A549 (cell line): ENCODE measurements around the gene IMP4. TPM values are rescaled to one million over a fixed set of nuclear protein-coding genes. Genes with fewer than 3 reads are reported as not detected.

Source experiments
- ATAC-seq, 2 experiments: fragments of 200-7000 bp in 1 of 2; fragments of >200 bp in 1 of 2; cut with Nextera tagmentation in 1 of 2; cut with Tn5 transposase in 1 of 2; 3 replicates each; pipeline versions ENCODE4 v1.8.0 to v1.9.1; 2018 to 2020; ENCODE audit warnings: mild to moderate bottlenecking in 1 of 2, moderate library complexity in 1 of 2
- CTCF ChIA-PET: fragments of 300-600 bp; sonication (Branson Sonifier 250); formaldehyde crosslinking; extraction: SDS; loops from one replicate; lab custom pipeline; 2021; ENCODE audit warnings: antibody characterized with exemption, inconsistent platforms; lab: Yijun Ruan, JAX
- POLR2A ChIA-PET: fragments of 350-600 bp; formaldehyde crosslinking; extraction: SDS; loops from one replicate; lab custom pipeline; 2021; ENCODE audit warnings: antibody characterized with exemption, inconsistent platforms; lab: Yijun Ruan, JAX
- DNase-seq, 2 experiments: peaks; one replicate each; pipeline versions ENCODE4 v3.0.0 to v3.0.0-alpha.2; 2011 to 2016; ENCODE audit warnings: low read depth in 1 of 2, low spot score in 1 of 2
- FAIRE-seq: peaks from 2 replicates; lab custom pipeline; 2011; peaks lifted over from hg19 to GRCh38; lab: Jason Lieb, UNC
- H3K27ac ChIP-seq, 2 experiments: fragments of >200 bp; sonication (Bioruptor Twin); formaldehyde crosslinking; 3 replicates each; pipeline ENCODE4 v1.5.1; 2016 to 2017
- H3K4me1 ChIP-seq: fragments of >200 bp; sonication (Bioruptor Twin); formaldehyde crosslinking; 3 replicates; pipeline ENCODE4 v1.6.1; 2016
- H3K4me2 ChIP-seq: fragments of >200 bp; sonication (Bioruptor Twin); formaldehyde crosslinking; 3 replicates; pipeline ENCODE4 v1.6.1; 2016
- H3K4me3 ChIP-seq: fragments of >200 bp; sonication (Bioruptor Twin); formaldehyde crosslinking; 3 replicates; pipeline ENCODE4 v1.5.1; 2016
- H3K9me3 ChIP-seq: fragments of >200 bp; sonication (Bioruptor Twin); formaldehyde crosslinking; 3 replicates; pipeline ENCODE4 v1.6.1; 2016
- CBX2 ChIP-seq: fragments of 200-600 bp; sonication (generic); IDR thresholded peaks from 2 replicates; pipeline ENCODE4 v1.6.1; 2016; ENCODE audit warnings: low read depth, mild to moderate bottlenecking, borderline replicate concordance
- CBX8 ChIP-seq: fragments of 200-600 bp; sonication (generic); IDR thresholded peaks from 2 replicates; pipeline ENCODE4 v1.6.1; 2016
- CEBPB ChIP-seq, 2 experiments: fragments of >200 bp in 1 of 2; sonication (Bioruptor Twin) in 1 of 2; formaldehyde crosslinking in 1 of 2; IDR thresholded peaks; 2 replicates each; pipeline ENCODE4 v1.6.1; 2012 to 2016
- CHD4 ChIP-seq: fragments of 200-600 bp; sonication (generic); IDR thresholded peaks from 2 replicates; pipeline ENCODE4 v1.6.1; 2016; ENCODE audit warnings: antibody characterized with exemption, mild to moderate bottlenecking, borderline replicate concordance
- EHMT2 ChIP-seq: fragments of 200-600 bp; sonication (generic); IDR thresholded peaks from 2 replicates; pipeline ENCODE4 v1.6.1; 2016; ENCODE audit warnings: antibody characterized with exemption, low read depth, mild to moderate bottlenecking, moderate library complexity
- EP300 ChIP-seq, 2 experiments: fragments of >200 bp; sonication (Bioruptor Twin); formaldehyde crosslinking; IDR thresholded peaks; 2 replicates in 1 of 2; 3 replicates in 1 of 2; pipeline ENCODE4 v1.6.1; 2016 to 2017
- FOSL2 ChIP-seq, 2 experiments: fragments of 450-650 bp in 1 of 2; fragments of >200 bp in 1 of 2; sonication (Bioruptor Twin) in 1 of 2; formaldehyde crosslinking; IDR thresholded peaks; 2 replicates each; pipeline versions ENCODE4 v1.5.0 to v1.6.1; 2016 to 2020; ENCODE audit warnings: mild to moderate bottlenecking in 1 of 2, moderate library complexity in 1 of 2
- HDAC2 ChIP-seq: fragments of 200-600 bp; sonication (generic); IDR thresholded peaks from 2 replicates; pipeline ENCODE4 v1.6.1; 2016
- HEYL ChIP-seq: fragments of 250-450 bp; sonication (Bioruptor Pico); IDR thresholded peaks from 2 replicates; pipeline ENCODE4 v1.8.0; 2021; ENCODE audit warnings: mild to moderate bottlenecking, moderate library complexity
- HOXA7 ChIP-seq: fragments of 250-450 bp; sonication (Bioruptor Pico); IDR thresholded peaks from 2 replicates; pipeline ENCODE4 v1.5.0; 2020; ENCODE audit warnings: mild to moderate bottlenecking, moderate library complexity
- HOXB5 ChIP-seq: fragments of 250-450 bp; sonication (Bioruptor Pico); IDR thresholded peaks from 2 replicates; pipeline ENCODE4 v1.5.0; 2020; ENCODE audit warnings: mild to moderate bottlenecking, moderate library complexity
- KDM1A ChIP-seq: fragments of 200-600 bp; sonication (generic); IDR thresholded peaks from 2 replicates; pipeline ENCODE4 v1.6.1; 2016; ENCODE audit warnings: low read depth, mild to moderate bottlenecking
- MAFK ChIP-seq: fragments of 450-650 bp; IDR thresholded peaks from 2 replicates; pipeline ENCODE4 v1.6.1; 2014; ENCODE audit not compliant: partially characterized antibody
- NFE2L2 ChIP-seq: fragments of 150-350 bp; conservative IDR thresholded peaks from 2 replicates; pipeline ENCODE4 v1.6.1; 2014; ENCODE audit warnings: low read length
- NPAS2 ChIP-seq: fragments of 250-450 bp; sonication (Bioruptor Pico); IDR thresholded peaks from 2 replicates; pipeline ENCODE4 v1.8.0; 2022; ENCODE audit warnings: mild to moderate bottlenecking, moderate library complexity, borderline replicate concordance
- NR3C1 ChIP-seq: fragments of >200 bp; sonication (Bioruptor Twin); formaldehyde crosslinking; IDR thresholded peaks from 3 replicates; pipeline ENCODE4 v1.6.1; 2017
- RARB ChIP-seq: fragments of 250-450 bp; sonication (Bioruptor Pico); IDR thresholded peaks from 2 replicates; pipeline ENCODE4 v1.8.0; 2021; ENCODE audit warnings: mild to moderate bottlenecking, moderate library complexity
- RCOR1 ChIP-seq: fragments of 150-350 bp; IDR thresholded peaks from 2 replicates; pipeline ENCODE4 v1.6.1; 2014; ENCODE audit warnings: antibody characterized with exemption, low read length, low read depth
- SMC3 ChIP-seq: fragments of >200 bp; sonication (Bioruptor Twin); formaldehyde crosslinking; IDR thresholded peaks from 3 replicates; pipeline ENCODE4 v1.6.1; 2018; ENCODE audit warnings: inconsistent platforms
- TP53 ChIP-seq: fragments of 250-450 bp; sonication (Bioruptor Pico); IDR thresholded peaks from 2 replicates; pipeline ENCODE4 v1.5.0; 2021; ENCODE audit warnings: mild to moderate bottlenecking, moderate library complexity
- ZC3H11A ChIP-seq: fragments of 450-650 bp; IDR thresholded peaks from 2 replicates; pipeline ENCODE4 v1.6.1; 2014; ENCODE audit warnings: antibody characterized with exemption, mild to moderate bottlenecking
- WGBS: methylation state at CpG from one replicate; pipeline ENCODE4 v1.1.6; 2017; ENCODE audit errors: missing lambda C conversion rate; 5-methylcytosine and 5-hydroxymethylcytosine counted together
- polyA plus RNA-seq, 4 experiments: library from polyadenylated mRNA; depleted of rRNA in 3 of 4; stranded (reverse); fragments of >200 nt; fragmentation: RNase III in 1 of 4; extraction: RNeasy Plus Mini Kit Qiagen cat#74134 plus additional on column Dnase treatment in 1 of 4; gene quantifications; 2 replicates in 3 of 4; 3 replicates in 1 of 4; pipeline ENCODE4 v1.2.3, GENCODE V29; 2011 to 2017
- TF ChIP-seq, protein P1 (sequence below): fragments of 250-450 bp; sonication (Bioruptor Pico); IDR thresholded peaks from 2 replicates; pipeline ENCODE4 v1.5.0; 2020; ENCODE audit warnings: low read depth, mild to moderate bottlenecking, moderate library complexity
- TF ChIP-seq, protein P2 (sequence below): fragments of >200 bp; sonication (Bioruptor Twin); formaldehyde crosslinking; IDR thresholded peaks from 2 replicates; pipeline ENCODE4 v1.6.1; 2016

Gene IMP4
- polyA plus RNA-seq, 2 of the 4 experiments (the other 2 are of a cell fraction) = 113 to 149 TPM

DNA sequence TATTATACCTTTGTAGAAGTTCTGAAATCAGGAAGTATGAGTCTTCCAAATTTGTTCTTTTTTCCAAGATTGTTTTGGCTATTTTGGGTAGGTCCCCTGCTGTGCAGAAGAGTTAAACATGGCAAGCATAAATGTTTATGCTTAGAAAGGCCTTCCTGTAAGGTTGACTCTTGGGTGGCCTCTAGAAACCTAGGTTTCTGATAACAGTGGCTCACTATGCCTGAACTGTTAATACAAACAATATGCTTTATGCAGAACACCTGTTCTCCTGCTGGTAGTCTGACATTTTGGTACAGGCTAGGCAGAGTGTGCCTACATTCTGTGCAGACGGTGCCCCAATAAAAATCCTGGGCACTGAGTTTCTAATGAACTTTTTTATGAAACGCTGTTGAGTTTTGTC lies 23.3 kb downstream of the IMP4 start (continued):
- TF ChIP-seq NR3C1 = no peak

DNA sequence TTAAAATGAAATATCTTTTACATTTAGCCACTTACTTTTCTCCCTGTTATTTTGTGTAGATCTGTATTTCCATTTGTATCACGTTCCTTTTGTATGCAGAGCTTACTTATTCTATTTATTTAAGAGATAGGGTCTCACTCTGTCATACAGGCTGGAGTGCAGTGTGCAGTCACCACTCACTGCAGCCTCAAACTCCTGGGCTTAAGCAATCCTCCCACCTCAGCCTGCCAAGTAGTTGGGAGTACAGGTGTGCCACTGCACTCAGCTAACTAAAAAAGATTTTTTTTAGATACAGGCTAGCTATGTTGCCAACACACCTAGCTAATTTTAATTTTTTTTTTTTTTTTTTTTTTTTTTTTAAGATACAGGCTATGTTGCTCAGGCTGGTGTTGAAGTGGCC lies 24.0 kb downstream of the IMP4 start:
- Histone ChIP-seq H3K4me1 (peaks cover 7% of the 10 kb centered on the region; the same call in 2 of the 3 replicates), H3K4me3 (no peak overlapping the region), H3K4me2 (no peak overlapping the region), H3K9me3 (no peaks in the 10 kb centered on the region), H3K27ac (no peak overlapping the region)
- WGBS = 80% methylated on average over 1 of the region's 1 CpG
- FAIRE-seq (no peak), ATAC-seq (no peak), DNase-seq (no peak)
- CTCF ChIA-PET = no interaction called here
- POLR2A ChIA-PET = interaction anchor here (0.6 to 1.4 kb wide), 2 partner anchors 17 to 24 kb away, joined by 6 to 7 read pairs; partner anchors contain the start of gene IMP4
- no peak for TF ChIP-seq CEBPB (IDR thresholded peaks at IDR 0.05)

GRCh38 chr2:130368786-130369185 lies 26.1 kb downstream of the IMP4 start:
- ATAC-seq = no peak
- FAIRE-seq = no peak
- POLR2A ChIA-PET = interaction anchor here (0.6 to 1.0 kb wide), 2 partner anchors 13 to 26 kb away, joined by 3 read pairs; partner anchors contain the start of genes IMP4 and PTPN18
- TF ChIP-seq, protein P1, sequence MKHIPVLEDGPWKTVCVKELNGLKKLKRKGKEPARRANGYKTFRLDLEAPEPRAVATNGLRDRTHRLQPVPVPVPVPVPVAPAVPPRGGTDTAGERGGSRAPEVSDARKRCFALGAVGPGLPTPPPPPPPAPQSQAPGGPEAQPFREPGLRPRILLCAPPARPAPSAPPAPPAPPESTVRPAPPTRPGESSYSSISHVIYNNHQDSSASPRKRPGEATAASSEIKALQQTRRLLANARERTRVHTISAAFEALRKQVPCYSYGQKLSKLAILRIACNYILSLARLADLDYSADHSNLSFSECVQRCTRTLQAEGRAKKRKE (CRISPR knock-in tag) = no peak
- TF ChIP-seq NFE2L2 (no peak), RCOR1 (no peak), EHMT2 (no peak), HDAC2 (no peak), CBX2 (no peak), CHD4 (no peak), KDM1A (no peak), MAFK (no peak)
- TF ChIP-seq, protein P2, sequence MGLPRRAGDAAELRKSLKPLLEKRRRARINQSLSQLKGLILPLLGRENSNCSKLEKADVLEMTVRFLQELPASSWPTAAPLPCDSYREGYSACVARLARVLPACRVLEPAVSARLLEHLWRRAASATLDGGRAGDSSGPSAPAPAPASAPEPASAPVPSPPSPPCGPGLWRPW = no peak
- no peak overlapping the region for H3K4me2 ChIP-seq
- H3K4me3 ChIP-seq = no peak overlapping the region
- no peak overlapping the region for H3K27ac ChIP-seq
- WGBS = 90% methylated on average over 5 of the region's 5 CpGs
- DNase-seq = no peak
- no peaks in the 10 kb centered on the region for H3K9me3 ChIP-seq
- CTCF ChIA-PET = interaction anchor here (1.0 to 2.8 kb wide), 2 partner anchors 12 to 14 kb away, joined by 3 to 12 read pairs; partner anchors contain the start of gene PTPN18
- peaks cover 12% of the 10 kb centered on the region for H3K4me1 ChIP-seq

DNA sequence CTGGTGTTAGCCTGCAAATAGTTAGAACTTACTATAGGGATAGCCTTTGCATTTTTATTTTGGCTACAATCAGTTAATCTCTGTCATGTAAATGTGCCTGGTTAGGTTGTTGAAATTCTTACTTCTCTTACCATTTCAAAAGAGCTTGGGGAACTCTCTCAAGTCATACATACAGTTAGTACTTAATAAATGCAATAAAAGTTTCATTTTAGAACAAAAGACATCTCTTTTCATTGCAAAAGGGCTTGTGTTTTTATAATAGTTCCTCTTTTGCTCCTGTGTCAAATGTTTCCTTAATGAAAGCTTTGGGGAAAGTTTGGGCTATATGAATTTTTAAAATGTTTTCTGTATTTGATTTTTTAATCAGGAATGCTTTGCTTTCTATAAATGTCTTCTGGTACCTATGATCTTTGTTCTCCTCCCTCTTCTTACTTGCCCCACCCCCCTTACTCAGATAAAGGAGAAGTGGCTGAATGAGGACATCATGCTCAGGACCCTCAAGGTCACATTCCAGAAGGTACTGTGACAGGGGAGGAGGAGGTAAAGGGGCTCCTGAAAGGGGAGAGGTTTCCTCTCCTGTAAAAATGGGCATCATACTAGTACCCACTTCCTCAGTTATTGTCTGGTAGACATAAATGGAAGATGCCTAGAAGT lies 26.7 kb downstream of the IMP4 start:
- H3K9me3 ChIP-seq = no peaks in the 10 kb centered on the region
- H3K4me2 ChIP-seq = no peak overlapping the region
- H3K4me1 ChIP-seq = peaks cover 17% of the 10 kb centered on the region
- POLR2A ChIA-PET = interaction anchor here (0.6 kb wide), 1 partner anchor 27 kb away, joined by 3 read pairs; the partner anchor contains the start of gene IMP4
- CTCF ChIA-PET = interaction anchor here (1.0 to 2.8 kb wide), 2 partner anchors 13 to 15 kb away, joined by 3 to 12 read pairs; partner anchors contain the start of gene PTPN18
- DNase-seq (no peak), ATAC-seq (no peak), FAIRE-seq (no peak)
- no peak overlapping the region for H3K27ac ChIP-seq
- no peak overlapping the region for H3K4me3 ChIP-seq
- TF ChIP-seq FOSL2 (IDR thresholded peaks at IDR 0.05) (no peak), FOSL2 (CRISPR knock-in tag; IDR thresholded peaks at IDR 0.05) (no peak), EP300 (IDR thresholded peaks at IDR 0.05) (no peak), NR3C1 (no peak), TP53 (CRISPR knock-in tag) (no peak)

DNA sequence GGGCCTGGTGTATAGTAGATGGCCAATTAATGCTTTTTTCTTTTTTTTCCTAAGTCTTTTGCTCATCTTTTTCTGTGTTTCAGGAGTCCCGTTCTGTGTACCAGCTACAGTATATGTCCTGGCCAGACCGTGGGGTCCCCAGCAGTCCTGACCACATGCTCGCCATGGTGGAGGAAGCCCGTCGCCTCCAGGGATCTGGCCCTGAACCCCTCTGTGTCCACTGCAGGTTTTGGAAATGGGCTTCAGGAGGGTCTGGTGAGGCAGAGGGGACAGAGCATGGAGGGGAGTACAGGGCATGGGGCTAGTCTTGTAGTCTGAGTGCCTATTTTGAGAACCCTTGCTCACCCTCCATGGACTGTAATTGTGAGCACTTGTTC lies 27.3 kb downstream of the IMP4 start:
- WGBS = 91% methylated on average over 5 of the region's 5 CpGs
- Histone ChIP-seq H3K4me1 (peaks cover 22% of the 10 kb centered on the region), H3K4me2 (no peak overlapping the region), H3K9me3 (no peaks in the 10 kb centered on the region), H3K4me3 (no peak overlapping the region), H3K27ac (no peak overlapping the region)
- ChIA-PET CTCF (interaction anchor here (2.8 kb wide), 1 partner anchor 14 kb away, joined by 12 read pairs; the partner anchor contains the start of gene PTPN18), POLR2A (no interaction called here)
- FAIRE-seq (no peak), DNase-seq (no peak), ATAC-seq (no peak)
- TF ChIP-seq HEYL (CRISPR knock-in tag) (no peak), ZC3H11A (no peak), CBX8 (no peak), HOXB5 (CRISPR knock-in tag) (no peak), CBX2 (no peak), NPAS2 (CRISPR knock-in tag) (no peak), HOXA7 (CRISPR knock-in tag) (no peak), CHD4 (no peak), SMC3 (no peak), RARB (CRISPR knock-in tag) (no peak)
- TF ChIP-seq, protein P1 (CRISPR knock-in tag) = no peak
